ENCODE results near the gene CACNG4. TPM values are rescaled to one million over a fixed set of nuclear protein-coding genes. Genes with fewer than 3 reads are reported as not detected.

CACNG4 gene
- total and polyA plus RNA-seq, 10 donors, result not detected

DNA sequence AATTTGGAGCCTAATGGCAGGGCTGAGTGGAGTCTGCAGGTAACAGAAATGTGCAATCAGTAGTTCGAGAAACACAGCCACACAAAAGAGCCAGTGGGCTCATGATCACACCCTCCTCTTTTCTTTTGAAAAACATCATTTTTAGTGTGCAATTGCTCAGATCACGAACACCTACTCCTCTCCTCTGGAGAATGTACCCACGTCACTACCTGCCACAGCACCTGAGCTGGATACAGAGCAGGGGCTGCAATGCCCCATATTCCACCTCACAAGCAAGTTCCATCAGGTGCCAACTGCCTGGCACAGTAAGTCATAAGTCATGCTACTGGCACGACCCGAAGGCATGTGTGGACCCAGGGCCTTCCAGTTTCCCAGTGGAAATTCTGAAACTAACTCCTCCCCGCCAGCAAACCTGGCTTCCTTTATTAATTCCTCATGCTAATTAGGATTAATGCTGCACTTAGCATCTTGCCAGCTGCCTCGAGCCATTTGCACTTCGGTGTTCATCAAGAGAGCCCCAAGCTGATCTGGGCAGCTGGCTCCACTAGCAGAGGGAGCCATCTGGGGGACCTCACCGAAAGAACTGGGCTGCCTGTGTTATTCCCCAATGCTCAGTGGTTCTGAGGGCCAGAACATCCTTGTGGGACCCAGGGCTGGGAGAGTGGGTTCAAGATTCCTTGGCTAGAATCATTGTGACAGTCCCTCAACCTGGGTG, 2.4 kb downstream of the CACNG4 start:
- Histone ChIP-seq H3K4me1 (peaks cover 5 to 27% (median 20%) of the 10 kb centered on the region in 6 donors), H3K27me3 (replicated peaks in 1 of 7) (peaks cover 2 to 94% (median 51%) of the 10 kb centered on the region in 7 donors), H3K9me3 (no peaks in the 10 kb centered on the region), H3K36me3 (no peaks in the 10 kb centered on the region), H3K4me3 (no peak overlapping the region), H3K27ac (no peak overlapping the region)
- 66 to 84% (median 76%) methylated on average over 9 of the region's 9 CpGs for WGBS, 5 donors
- TF ChIP-seq, protein P1, sequence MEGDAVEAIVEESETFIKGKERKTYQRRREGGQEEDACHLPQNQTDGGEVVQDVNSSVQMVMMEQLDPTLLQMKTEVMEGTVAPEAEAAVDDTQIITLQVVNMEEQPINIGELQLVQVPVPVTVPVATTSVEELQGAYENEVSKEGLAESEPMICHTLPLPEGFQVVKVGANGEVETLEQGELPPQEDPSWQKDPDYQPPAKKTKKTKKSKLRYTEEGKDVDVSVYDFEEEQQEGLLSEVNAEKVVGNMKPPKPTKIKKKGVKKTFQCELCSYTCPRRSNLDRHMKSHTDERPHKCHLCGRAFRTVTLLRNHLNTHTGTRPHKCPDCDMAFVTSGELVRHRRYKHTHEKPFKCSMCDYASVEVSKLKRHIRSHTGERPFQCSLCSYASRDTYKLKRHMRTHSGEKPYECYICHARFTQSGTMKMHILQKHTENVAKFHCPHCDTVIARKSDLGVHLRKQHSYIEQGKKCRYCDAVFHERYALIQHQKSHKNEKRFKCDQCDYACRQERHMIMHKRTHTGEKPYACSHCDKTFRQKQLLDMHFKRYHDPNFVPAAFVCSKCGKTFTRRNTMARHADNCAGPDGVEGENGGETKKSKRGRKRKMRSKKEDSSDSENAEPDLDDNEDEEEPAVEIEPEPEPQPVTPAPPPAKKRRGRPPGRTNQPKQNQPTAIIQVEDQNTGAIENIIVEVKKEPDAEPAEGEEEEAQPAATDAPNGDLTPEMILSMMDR (IDR thresholded peaks at IDR 0.05 in 8 of 11, conservative IDR thresholded peaks at IDR 0.05 in 3 of 11), result no peak
- TF ChIP-seq POLR2A (IDR thresholded peaks at IDR 0.05) (no peak), POLR2AphosphoS5 (IDR thresholded peaks at IDR 0.05) (no peak)
- no peak for DNase-seq
- intact Hi-C loops (cut with DNase I; ENCODE audit: low total_unique reads), result no loop called here

DNA sequence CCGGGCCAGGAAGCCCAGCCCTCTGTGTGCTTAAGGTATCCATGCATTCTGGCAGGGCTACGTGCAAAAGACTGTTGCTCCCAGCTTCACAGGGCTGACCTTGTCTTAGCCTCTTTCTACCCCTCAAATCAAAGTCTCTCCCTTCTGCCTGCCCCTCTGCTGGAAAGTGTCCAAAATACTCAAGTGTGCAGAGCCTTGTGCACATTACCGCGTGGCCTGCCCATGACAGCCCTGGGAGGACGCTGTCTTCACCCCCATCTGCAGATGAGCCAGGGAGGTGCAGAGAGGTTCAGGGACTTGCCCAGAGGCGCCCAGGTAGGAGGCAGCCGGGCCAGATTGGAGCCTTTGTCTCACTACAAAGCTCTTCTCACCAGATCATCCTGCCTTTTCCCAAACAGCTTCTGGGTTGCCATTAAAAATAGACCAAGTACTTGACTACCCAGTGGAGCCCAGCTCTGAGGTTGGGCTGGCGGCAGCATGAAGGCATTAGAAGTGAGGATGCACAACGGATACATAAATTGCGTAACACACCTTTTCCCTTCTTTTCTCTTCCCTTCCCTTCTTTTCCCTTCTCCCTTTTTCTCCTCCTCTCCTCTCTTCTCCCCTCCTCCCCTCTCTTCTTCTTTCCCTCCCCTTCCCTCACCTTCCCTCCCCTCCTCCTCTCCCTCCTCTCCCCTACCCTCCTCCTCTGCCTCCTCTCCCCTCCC, 3.5 kb downstream of the CACNG4 start:
- TF ChIP-seq POLR2AphosphoS5 (IDR thresholded peaks at IDR 0.05) (no peak), POLR2A (IDR thresholded peaks at IDR 0.05) (no peak)
- TF ChIP-seq, protein P1 (IDR thresholded peaks at IDR 0.05 in 8 of 11, conservative IDR thresholded peaks at IDR 0.05 in 3 of 11), result no peak
- H3K27ac ChIP-seq, result no peak overlapping the region
- no peak for DNase-seq
- intact Hi-C loops (cut with DNase I; ENCODE audit: low total_unique reads), result no loop called here
- no peaks in the 10 kb centered on the region for H3K36me3 ChIP-seq
- peaks cover 2 to 94% (median 51%) of the 10 kb centered on the region in 7 donors for H3K27me3 ChIP-seq (replicated peaks in 1 of 7)
- H3K4me1 ChIP-seq, result peaks cover 5 to 27% (median 20%) of the 10 kb centered on the region in 6 donors
- 74 to 88% (median 79%) methylated on average over 8 to 10 of the region's 10 CpGs for WGBS, 5 donors
- no peaks in the 10 kb centered on the region for H3K9me3 ChIP-seq
- no peak overlapping the region for H3K4me3 ChIP-seq

DNA sequence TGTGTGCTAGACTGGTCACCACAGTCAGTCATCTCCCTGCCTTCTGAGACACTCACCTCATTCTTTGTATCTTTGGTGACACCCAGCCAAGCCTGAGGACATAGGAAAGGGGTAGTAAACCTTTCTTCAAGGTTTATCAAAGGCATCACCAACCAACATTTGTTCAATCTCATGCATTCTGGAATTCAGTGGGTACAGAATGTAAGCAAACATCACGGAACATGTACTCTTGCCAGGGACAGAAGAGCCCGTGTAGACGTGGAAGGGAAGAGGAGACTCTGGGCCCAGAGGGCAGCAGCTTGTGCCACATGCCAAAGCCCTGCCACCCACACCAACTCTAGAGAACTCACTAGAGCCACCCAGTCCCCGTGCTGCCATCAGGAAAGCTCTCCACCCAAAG, 4.4 kb downstream of the CACNG4 start:
- DNase-seq, result no peak
- Histone ChIP-seq H3K4me3 (no peak overlapping the region), H3K4me1 (peaks cover 5 to 24% (median 19%) of the 10 kb centered on the region in 6 donors), H3K27me3 (replicated peaks in 1 of 7) (peaks cover 2 to 91% (median 44%) of the 10 kb centered on the region in 7 donors), H3K36me3 (no peaks in the 10 kb centered on the region), H3K9me3 (no peaks in the 10 kb centered on the region), H3K27ac (no peak overlapping the region)
- WGBS, 5 donors, result 75 to 90% (median 81%) methylated on average over 4 of the region's 4 CpGs
- TF ChIP-seq POLR2AphosphoS5 (IDR thresholded peaks at IDR 0.05), result no peak
- TF ChIP-seq POLR2A (IDR thresholded peaks at IDR 0.05), result no peak
- TF ChIP-seq, protein P1 (IDR thresholded peaks at IDR 0.05 in 8 of 11, conservative IDR thresholded peaks at IDR 0.05 in 3 of 11), result no peak
- intact Hi-C loops (cut with DNase I; ENCODE audit: low total_unique reads), result no loop called here

DNA sequence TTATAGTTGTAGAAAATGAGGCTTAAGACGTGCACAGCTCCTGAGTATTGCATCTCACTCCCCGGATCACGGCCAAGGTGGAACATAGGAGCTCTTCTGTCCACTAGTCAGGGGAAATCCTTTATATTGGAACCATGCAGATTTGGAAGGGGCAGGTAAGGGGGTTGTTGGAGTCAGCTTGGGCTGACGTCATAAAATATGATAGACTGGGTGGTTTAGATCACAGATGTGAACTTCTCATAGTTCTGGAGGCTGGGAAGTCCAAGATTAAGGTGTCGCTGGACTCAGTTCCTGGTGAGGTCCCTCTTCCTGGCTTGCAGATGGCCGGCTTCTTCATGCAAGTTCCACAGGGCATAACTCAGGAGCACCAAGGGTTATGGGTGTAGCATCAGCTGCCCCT, 5.6 kb downstream of the CACNG4 start:
- Histone ChIP-seq H3K36me3 (no peaks in the 10 kb centered on the region), H3K9me3 (no peaks in the 10 kb centered on the region), H3K4me3 (no peak overlapping the region), H3K27ac (no peak overlapping the region), H3K27me3 (replicated peaks in 1 of 7) (peaks cover 2 to 92% (median 37%) of the 10 kb centered on the region in 7 donors), H3K4me1 (peaks cover 5 to 16% (median 13%) of the 10 kb centered on the region in 6 donors)
- WGBS, 5 donors, result 77 to 87% (median 84%) methylated on average over 6 of the region's 6 CpGs
- TF ChIP-seq POLR2AphosphoS5 (IDR thresholded peaks at IDR 0.05) (no peak), POLR2A (IDR thresholded peaks at IDR 0.05) (no peak)
- TF ChIP-seq, protein P1 (IDR thresholded peaks at IDR 0.05 in 8 of 11, conservative IDR thresholded peaks at IDR 0.05 in 3 of 11), result no peak
- DNase-seq, result no peak
- intact Hi-C loops (cut with DNase I; ENCODE audit: low total_unique reads), result no loop called here

Data from spleen (tissue), 11 donors.